GM15510 (cell line): ENCODE data around the gene TRIP13.

Source experiments
- POLR2A ChIP-seq: IDR thresholded peaks from 3 replicates; pipeline ENCODE4 v1.6.1; 2011; ENCODE audit warnings: borderline replicate concordance; ENCODE audit not compliant: insufficient read length; ENCODE audit errors: extremely low read depth

TRIP13 gene

DNA sequence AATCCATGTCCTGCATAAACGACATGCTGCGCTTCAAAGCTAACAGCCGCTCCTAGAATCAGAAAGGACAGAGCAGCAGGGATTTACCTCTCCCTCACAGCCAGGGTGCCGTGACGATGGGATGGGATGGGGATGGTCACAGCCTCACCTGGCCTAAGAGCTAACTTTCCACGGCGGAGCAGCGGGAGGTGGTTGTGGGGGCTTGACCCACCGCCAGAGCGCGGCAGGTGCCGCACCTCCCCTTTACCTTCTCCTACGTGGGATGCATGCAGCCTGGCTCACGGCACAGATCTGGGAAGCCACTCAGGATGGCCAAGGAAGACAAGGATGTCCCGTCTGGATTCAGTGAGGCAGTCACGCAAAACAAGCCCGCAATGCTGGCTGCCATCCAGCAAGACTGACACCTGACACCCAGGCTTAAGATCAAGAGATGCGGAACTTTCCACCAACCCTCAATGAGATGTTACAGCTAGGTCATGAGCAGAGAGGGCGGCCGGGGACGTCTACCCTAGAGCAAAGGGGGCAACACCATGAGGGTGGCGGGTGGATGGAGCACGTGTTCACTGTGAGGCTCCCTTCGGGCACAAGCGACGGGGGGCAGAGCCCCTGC is 5.9 kb upstream of the TRIP13 start:
- TF ChIP-seq POLR2A, result no peak

GRCh38 chr5:887947-888637 is 4.6 kb upstream of the TRIP13 start:
- no peak for TF ChIP-seq POLR2A

DNA sequence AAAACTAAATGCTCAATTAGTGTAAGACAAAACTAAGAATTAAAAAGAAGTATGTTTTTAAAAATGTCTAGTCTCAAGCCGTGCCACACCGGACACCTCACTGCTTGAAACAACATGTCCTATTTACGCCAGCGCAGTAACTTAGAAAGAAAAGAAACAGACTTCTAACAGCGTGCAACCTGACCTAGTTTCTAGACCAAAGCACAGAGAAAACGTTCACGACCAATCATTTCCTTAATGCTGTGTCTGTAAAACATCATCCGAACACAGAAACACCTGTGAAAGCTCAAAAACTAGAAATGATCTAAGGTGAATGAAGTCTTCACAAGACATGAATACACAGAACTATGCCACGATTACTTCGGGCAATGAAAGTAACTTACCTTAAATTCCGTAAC is 4.0 kb upstream of the TRIP13 start:
- no peak for TF ChIP-seq POLR2A

DNA sequence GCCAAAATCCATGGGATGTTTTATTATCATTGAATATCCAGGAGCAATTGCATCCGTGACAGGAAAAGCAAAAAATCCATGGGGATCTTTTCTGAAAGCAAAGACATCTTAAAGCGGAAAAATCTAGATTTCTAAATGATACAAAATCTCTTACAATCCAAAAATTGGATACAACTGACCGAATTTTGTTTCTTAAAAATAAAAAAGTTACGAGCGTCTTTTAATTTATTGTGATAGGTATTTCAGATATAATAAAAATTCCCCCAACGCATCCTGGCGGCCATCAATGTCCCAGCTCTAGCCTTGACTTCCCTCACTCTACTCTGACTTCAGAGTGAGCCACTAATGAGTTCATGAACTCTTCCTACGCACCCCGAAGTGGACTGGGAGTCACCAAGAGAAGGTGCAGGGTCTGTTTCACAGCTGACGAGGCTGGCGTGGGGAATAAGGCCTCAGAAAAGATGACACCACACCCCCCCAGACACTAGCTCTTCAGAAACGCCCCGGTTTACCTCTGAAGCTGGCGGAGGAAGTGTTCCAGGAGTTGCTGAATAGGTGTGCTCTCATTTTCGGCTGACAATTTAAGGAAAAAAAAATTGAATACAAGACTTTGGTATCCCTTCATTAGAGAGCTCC is 3.5 kb upstream of the TRIP13 start:
- TF ChIP-seq POLR2A, result no peak

GRCh38 chr5:891117-891836 is 1.4 kb upstream of the TRIP13 start:
- TF ChIP-seq POLR2A, result no peak

- TF ChIP-seq POLR2A, result no peak
Observed at GRCh38 chr5:891837-892393, 769 bp upstream of the TRIP13 start.

DNA sequence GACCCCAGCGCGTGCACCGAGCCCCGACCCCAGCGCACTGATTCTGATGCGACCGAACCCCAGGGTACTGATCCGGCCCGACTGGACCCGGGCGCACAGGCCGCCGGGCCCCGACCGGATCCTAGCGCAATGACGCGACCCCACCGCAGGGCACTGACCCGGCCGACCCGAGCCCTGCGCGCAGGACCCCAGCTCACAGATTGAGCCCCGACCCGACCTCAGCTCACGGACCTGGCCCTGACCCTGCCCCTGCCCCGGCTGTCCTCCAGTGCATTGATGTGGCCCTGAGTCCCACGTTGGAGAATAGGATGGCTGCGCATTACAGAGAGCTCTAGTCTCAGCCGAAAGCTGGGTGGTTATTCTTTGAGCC is 438 bp downstream of the TRIP13 start:
- no peak for TF ChIP-seq POLR2A

DNA sequence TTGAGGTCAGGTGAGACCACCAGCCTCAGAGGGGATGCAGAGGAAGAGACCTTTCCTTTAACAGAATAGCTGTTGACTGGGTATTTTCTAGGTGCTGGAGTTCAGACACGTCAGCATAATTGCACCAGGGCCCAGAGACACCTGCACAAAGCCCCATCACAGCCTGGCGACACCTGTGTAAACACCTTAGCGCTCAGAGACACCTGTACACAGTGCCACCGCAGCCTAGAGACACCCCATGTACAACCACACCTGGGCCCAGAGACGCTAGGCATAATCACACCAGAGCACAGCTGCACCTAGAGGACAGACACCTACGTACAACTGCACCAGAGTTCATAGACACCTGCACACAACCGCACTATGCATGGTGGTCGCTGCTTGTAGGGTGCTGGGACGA is 1.0 kb downstream of the TRIP13 start:
- no peak for TF ChIP-seq POLR2A

DNA sequence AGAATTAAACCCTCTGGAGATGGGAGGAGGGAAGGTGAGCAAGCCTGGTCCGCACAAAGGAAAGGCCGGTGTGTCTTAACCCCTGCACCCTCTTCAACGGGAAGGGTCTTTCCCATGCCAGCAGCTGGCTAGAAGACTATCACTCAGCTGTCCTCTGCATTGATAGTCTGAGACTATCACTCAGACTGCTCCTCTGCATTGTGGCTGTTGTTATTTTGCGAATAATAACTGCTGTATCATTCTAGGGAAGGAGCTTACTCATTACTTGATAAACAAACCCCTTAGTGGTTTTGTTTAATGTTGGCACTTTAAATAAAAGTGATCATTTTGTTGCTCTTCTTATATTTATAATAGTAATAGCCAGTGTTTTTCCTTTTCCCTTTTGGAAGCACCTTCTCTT is 8.1 kb downstream of the TRIP13 start:
- TF ChIP-seq POLR2A, result no peak

- no peak for TF ChIP-seq POLR2A
Observed at GRCh38 chr5:902129-902916, 9.6 kb downstream of the TRIP13 start.

GRCh38 chr5:903756-904096 is 11.0 kb downstream of the TRIP13 start:
- no peak for TF ChIP-seq POLR2A

- no peak for TF ChIP-seq POLR2A
Observed at GRCh38 chr5:905139-905642, 12.5 kb downstream of the TRIP13 start.

DNA sequence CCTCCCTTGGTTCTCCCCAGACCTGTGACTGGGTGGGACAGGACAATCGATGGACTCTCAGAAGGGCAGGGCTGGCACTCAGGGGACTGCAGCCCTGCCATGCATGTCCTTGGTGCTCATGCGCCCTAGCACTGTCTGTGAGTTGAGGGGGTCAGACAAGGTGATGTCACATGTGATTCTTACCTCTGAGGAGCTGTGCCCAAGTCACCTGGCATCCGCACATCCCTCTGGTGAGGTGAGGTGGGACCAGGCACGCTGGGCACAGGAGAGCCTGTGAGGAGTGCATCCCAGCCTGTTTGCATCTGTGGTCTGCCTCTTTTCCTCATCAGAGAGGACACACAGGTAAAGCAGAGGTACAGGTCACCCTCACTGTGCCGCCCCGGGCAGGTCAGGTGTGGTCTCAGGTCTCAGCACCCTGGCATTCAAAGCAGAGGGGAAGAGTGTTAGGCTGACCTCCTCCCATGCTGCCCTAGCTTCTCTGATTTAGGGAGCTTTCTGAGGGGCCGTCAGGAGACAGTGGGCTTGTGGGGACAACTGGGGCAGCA is 14.8 kb downstream of the TRIP13 start:
- no peak for TF ChIP-seq POLR2A

DNA sequence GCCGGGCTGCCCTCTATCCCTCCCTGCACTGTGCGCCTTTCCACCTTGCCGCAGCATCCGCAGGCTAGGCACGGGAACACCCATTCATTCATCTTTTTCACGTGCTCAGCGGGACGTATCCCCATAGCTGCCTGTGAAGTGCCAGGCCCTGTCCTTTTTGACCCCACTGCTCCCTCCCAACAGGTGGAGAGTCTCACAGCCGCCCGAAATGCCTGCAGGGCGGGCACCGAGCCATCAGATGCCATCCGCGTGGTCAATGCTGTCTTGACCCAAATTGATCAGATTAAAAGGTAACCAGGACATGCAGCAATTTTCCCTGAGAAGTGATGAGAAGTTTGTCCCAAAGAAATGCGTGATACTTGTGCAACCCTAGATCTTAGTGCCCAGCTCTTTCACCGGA is 15.5 kb downstream of the TRIP13 start:
- no peak for TF ChIP-seq POLR2A
